K562 (cell line): ENCODE data around the gene PTGR2. TPM values are rescaled to one million over a fixed set of nuclear protein-coding genes. Genes with fewer than 3 reads are reported as not detected.

Experiments
- ARID1B ChIP-seq: fragments of 450-650 bp; IDR thresholded peaks from 2 replicates; pipeline ENCODE4 v1.6.1; 2016; ENCODE audit warnings: antibody characterized with exemption, mild to moderate bottlenecking, inconsistent platforms
- CBX1 ChIP-seq: sonication (generic); IDR thresholded peaks from 2 replicates; pipeline ENCODE4 v1.6.1; 2016; ENCODE audit warnings: antibody characterized with exemption, low read depth, mild to moderate bottlenecking
- ETV6 ChIP-seq, 3 experiments: fragments of 150-350 bp in 1 of 3; sonication (generic) in 1 of 3; formaldehyde crosslinking in 1 of 3; IDR thresholded peaks; 2 replicates each; pipeline versions ENCODE4 v1.6.1 to v1.8.0; 2014 to 2022; ENCODE audit warnings: borderline replicate concordance in 2 of 3, low read depth in 2 of 3, antibody characterized with exemption in 1 of 3, low read length in 1 of 3, mild to moderate bottlenecking in 1 of 3, missing genetic modification reagents in 1 of 3
- FOXA3 ChIP-seq, 2 experiments: fragments of 450-650 bp in 1 of 2; sonication (generic) in 1 of 2; formaldehyde crosslinking; IDR thresholded peaks in 1 of 2; conservative IDR thresholded peaks in 1 of 2; 2 replicates each; pipeline versions ENCODE4 v1.4.0 to v1.8.0; 2020 to 2022; ENCODE audit warnings: mild to moderate bottlenecking in 2 of 2, missing genetic modification reagents in 1 of 2
- GTF2E2 ChIP-seq: fragments of 200-800 bp; sonication (Bioruptor generic); IDR thresholded peaks from 2 replicates; pipeline ENCODE4 v1.6.1; 2016; ENCODE audit warnings: missing genetic modification characterization, missing compliant biosample characterization
- MCM3 ChIP-seq: fragments of 450-650 bp; IDR thresholded peaks from 2 replicates; pipeline ENCODE4 v1.6.1; 2016
- NFE2L1 ChIP-seq: fragments of 450-650 bp; IDR thresholded peaks from 2 replicates; pipeline ENCODE4 v1.6.1; 2016; ENCODE audit warnings: missing genetic modification characterization, low read depth, mild to moderate bottlenecking, missing compliant biosample characterization, moderate library complexity, borderline replicate concordance
- PHB ChIP-seq: fragments of 250-450 bp; sonication (Bioruptor Pico); IDR thresholded peaks from 2 replicates; pipeline ENCODE4 v1.5.0; 2021
- PHF21A ChIP-seq: fragments of 450-650 bp; IDR thresholded peaks from 2 replicates; pipeline ENCODE4 v1.6.1; 2017; ENCODE audit warnings: low read depth, borderline replicate concordance
- POLR3G ChIP-seq: IDR thresholded peaks from 2 replicates; pipeline ENCODE4 v1.6.1; 2011; ENCODE audit not compliant: insufficient read length, insufficient replicate concordance; ENCODE audit errors: extremely low read depth
- RBBP5 ChIP-seq: fragments of 200-600 bp; sonication (generic); IDR thresholded peaks from 2 replicates; pipeline ENCODE4 v1.6.1; 2012; ENCODE audit warnings: borderline replicate concordance, mild to moderate bottlenecking, low read length, control low read depth, inconsistent platforms; ENCODE audit not compliant: insufficient read depth, poor library complexity, severe bottlenecking
- SNRNP70 ChIP-seq: fragments of 200-400 bp; formaldehyde crosslinking; optimal IDR thresholded peaks from 2 replicates; pipeline ENCODE3; 2017; ENCODE audit warnings: low read depth, low read length
- SUPT5H ChIP-seq: fragments of 450-650 bp; IDR thresholded peaks from 2 replicates; pipeline ENCODE4 v1.6.1; 2016
- TCF3 ChIP-seq: sonication (generic); formaldehyde crosslinking; IDR thresholded peaks from 2 replicates; pipeline ENCODE4 v1.4.0; 2020; ENCODE audit warnings: mild to moderate bottlenecking, missing genetic modification reagents
- polyA plus RNA-seq, 8 experiments: library from polyadenylated mRNA; depleted of rRNA in 4 of 8; stranded (reverse) in 5 of 8; unstranded in 3 of 8; fragments of >200 nt; fragmentation: Nextera tagmentation in 2 of 8; fragmentation: Illumina TruSeq in 1 of 8; extraction: Ambion mirVana in 2 of 8; extraction: Trizol in 1 of 8; gene quantifications; 2 replicates each; pipeline versions ENCODE4 v1.2.1 to v1.2.3, GENCODE V29; 2011 to 2014; ENCODE audit warnings: inconsistent platforms in 1 of 8, missing spikeins in 1 of 8
- total RNA-seq, 7 experiments: library from RNA; depleted of rRNA in 6 of 7; stranded (reverse); fragments of >200 nt in 6 of 7; fragmentation: Illumina TruSeq in 2 of 7; extraction: Trizol in 2 of 7; gene quantifications; 2 replicates each; pipeline versions ENCODE4 v1.2.1 to v1.2.3, GENCODE V29; 2011 to 2021; ENCODE audit warnings: low replicate concordance in 1 of 7
- TF ChIP-seq, protein P1 (sequence below): fragments of 450-650 bp; formaldehyde crosslinking; IDR thresholded peaks from 2 replicates; pipeline ENCODE4 v1.4.0; 2020; ENCODE audit warnings: mild to moderate bottlenecking, moderate library complexity
- TF ChIP-seq, protein P2 (sequence below), 3 experiments: IDR thresholded peaks in 2 of 3; conservative IDR thresholded peaks in 1 of 3; 2 replicates each; pipeline ENCODE4 v1.5.1; 2011 to 2012; ENCODE audit warnings: low read length in 3 of 3, mild to moderate bottlenecking in 3 of 3, control low read depth in 2 of 3, improper control_type of control experiment in 1 of 3, inconsistent platforms in 1 of 3, low read depth in 1 of 3, mixed read lengths in 1 of 3, moderate library complexity in 1 of 3; ENCODE audit not compliant: insufficient read depth in 2 of 3

The PTGR2 gene
- total and polyA plus RNA-seq, 9 of the 15 experiments (the other 6 are each of a cell fraction or from before 2014, with no cell fraction given), result 7.4 to 23.0 (median 13.0) TPM

DNA sequence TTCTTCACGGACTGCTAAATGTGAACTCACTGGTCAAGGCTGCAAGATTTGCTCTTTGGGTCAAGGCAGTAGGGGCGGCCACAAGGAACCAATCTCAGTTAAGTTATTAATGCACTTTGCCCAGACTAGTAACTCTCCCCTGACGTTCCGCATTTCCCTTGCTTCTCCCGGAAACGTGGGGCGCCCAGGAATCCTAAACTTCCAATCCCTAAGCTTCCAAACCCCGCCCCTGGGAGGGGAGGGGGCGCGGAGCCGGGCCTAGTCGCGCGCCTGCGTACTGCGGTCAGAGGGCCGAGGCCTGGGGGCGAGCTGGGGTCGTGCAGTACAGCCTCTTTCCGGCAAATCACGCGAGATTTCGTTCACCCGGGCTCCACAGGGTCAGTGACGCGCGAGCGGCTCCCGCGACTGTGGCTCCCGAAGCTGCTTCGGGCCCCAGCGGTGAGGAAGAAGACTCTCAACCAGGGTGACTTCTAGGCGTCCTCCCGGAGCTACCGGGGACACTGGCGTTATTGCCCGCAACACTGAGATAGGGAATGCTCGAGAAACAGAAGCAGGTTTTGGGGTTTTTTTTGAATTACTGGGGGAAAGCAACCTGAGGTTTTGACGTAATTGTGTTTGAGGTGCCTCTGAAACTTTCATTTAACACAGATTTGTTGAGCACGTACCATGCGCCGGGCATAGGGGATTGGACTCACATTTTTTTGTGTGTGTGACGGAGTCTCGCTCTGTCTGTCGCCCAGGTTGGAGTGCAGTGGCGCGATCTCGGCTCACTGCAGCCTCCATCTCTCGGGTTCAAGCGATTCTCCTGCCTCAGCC, at the start of gene PTGR2 (continued):
- 0 out of 2 replicates have a peak, but pooled peaks have one; percentile 3 for TF ChIP-seq ARID1B
- TF ChIP-seq FOXA3 (CRISPR knock-in tag; conservative IDR thresholded peaks at IDR 0.05 in 1 of 2, IDR thresholded peaks at IDR 0.05 in 1 of 2), result no peak
- no peak for TF ChIP-seq NFE2L1
- no peak for TF ChIP-seq PHF21A
- TF ChIP-seq, protein P1, sequence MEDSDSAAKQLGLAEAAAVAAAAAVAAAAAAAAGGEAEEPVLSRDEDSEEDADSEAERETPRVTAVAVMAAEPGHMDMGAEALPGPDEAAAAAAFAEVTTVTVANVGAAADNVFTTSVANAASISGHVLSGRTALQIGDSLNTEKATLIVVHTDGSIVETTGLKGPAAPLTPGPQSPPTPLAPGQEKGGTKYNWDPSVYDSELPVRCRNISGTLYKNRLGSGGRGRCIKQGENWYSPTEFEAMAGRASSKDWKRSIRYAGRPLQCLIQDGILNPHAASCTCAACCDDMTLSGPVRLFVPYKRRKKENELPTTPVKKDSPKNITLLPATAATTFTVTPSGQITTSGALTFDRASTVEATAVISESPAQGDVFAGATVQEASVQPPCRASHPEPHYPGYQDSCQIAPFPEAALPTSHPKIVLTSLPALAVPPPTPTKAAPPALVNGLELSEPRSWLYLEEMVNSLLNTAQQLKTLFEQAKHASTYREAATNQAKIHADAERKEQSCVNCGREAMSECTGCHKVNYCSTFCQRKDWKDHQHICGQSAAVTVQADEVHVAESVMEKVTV (CRISPR knock-in tag), result no peak
- TF ChIP-seq RBBP5, result peak; percentile 33
- TF ChIP-seq PHB, result no peak
- TF ChIP-seq, protein P2, sequence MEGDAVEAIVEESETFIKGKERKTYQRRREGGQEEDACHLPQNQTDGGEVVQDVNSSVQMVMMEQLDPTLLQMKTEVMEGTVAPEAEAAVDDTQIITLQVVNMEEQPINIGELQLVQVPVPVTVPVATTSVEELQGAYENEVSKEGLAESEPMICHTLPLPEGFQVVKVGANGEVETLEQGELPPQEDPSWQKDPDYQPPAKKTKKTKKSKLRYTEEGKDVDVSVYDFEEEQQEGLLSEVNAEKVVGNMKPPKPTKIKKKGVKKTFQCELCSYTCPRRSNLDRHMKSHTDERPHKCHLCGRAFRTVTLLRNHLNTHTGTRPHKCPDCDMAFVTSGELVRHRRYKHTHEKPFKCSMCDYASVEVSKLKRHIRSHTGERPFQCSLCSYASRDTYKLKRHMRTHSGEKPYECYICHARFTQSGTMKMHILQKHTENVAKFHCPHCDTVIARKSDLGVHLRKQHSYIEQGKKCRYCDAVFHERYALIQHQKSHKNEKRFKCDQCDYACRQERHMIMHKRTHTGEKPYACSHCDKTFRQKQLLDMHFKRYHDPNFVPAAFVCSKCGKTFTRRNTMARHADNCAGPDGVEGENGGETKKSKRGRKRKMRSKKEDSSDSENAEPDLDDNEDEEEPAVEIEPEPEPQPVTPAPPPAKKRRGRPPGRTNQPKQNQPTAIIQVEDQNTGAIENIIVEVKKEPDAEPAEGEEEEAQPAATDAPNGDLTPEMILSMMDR (IDR thresholded peaks at IDR 0.05 in 2 of 3, conservative IDR thresholded peaks at IDR 0.05 in 1 of 3; ENCODE audit: insufficient read depth in 2 of 3, low read depth in 1 of 3, low read length in 3 of 3), result 0 out of 6 replicates have a peak, but pooled peaks of 1 of the 3 experiments have one; percentile 7
- TF ChIP-seq SNRNP70, result no peak
- no peak for TF ChIP-seq POLR3G
- TF ChIP-seq ETV6 (IDR thresholded peaks at IDR 0.05; ENCODE audit: borderline replicate concordance in 1 of 2, low read depth in 2 of 2, low read length in 1 of 2), result no peak
- TF ChIP-seq ETV6 (CRISPR knock-in tag; IDR thresholded peaks at IDR 0.05; ENCODE audit: borderline replicate concordance), result no peak
- peak; percentile 81 for TF ChIP-seq GTF2E2 (tag)
- no peak for TF ChIP-seq TCF3 (CRISPR knock-in tag)
- peak; percentile 77 for TF ChIP-seq SUPT5H
- TF ChIP-seq CBX1, result peak; percentile 73; the same call in 1 of the 2 replicates
- TF ChIP-seq MCM3, result no peak
